Ishikawa (cell line): Measurements from ENCODE around the gene SLC39A13.
"Not testable (repeated sequence)": the region's sequence is repeated elsewhere in the genome, so short reads cannot be mapped to it uniquely, and the experiment has no call there.

Experiments
- CEBPB ChIP-seq: IDR thresholded peaks from 2 replicates; pipeline ENCODE4 v1.6.1; 2012
- EGR1 ChIP-seq: IDR thresholded peaks from 2 replicates; pipeline ENCODE4 v1.6.1; 2012
- EP300 ChIP-seq: IDR thresholded peaks from 2 replicates; pipeline ENCODE4 v1.6.1; 2012; ENCODE audit warnings: borderline replicate concordance
- FOXM1 ChIP-seq: IDR thresholded peaks from 2 replicates; pipeline ENCODE4 v1.6.1; 2012; ENCODE audit warnings: low read depth, borderline replicate concordance
- NFIC ChIP-seq: IDR thresholded peaks from 2 replicates; pipeline ENCODE4 v1.6.1; 2012
- RAD21 ChIP-seq: IDR thresholded peaks from 2 replicates; pipeline ENCODE4 v1.6.1; 2012; ENCODE audit warnings: low read depth
- TAF1 ChIP-seq: IDR thresholded peaks from 2 replicates; pipeline ENCODE4 v1.6.1; 2012; ENCODE audit warnings: low read depth, mild to moderate bottlenecking
- TCF12 ChIP-seq: IDR thresholded peaks from 2 replicates; pipeline ENCODE4 v1.6.1; 2012; ENCODE audit warnings: low read depth
- TEAD4 ChIP-seq: IDR thresholded peaks from 2 replicates; pipeline ENCODE4 v1.6.1; 2012
- YY1 ChIP-seq: IDR thresholded peaks from 2 replicates; pipeline ENCODE4 v1.6.1; 2012; ENCODE audit warnings: low read depth
- ZBTB7A ChIP-seq: IDR thresholded peaks from 2 replicates; pipeline ENCODE4 v1.6.1; 2012; ENCODE audit warnings: low read depth
- TF ChIP-seq, protein P1 (sequence below): IDR thresholded peaks from 2 replicates; pipeline ENCODE4 v1.6.1; 2012
- TF ChIP-seq, protein P2 (sequence below): IDR thresholded peaks from 2 replicates; pipeline ENCODE4 v1.6.1; 2012; ENCODE audit warnings: low read depth, mild to moderate bottlenecking

DNA sequence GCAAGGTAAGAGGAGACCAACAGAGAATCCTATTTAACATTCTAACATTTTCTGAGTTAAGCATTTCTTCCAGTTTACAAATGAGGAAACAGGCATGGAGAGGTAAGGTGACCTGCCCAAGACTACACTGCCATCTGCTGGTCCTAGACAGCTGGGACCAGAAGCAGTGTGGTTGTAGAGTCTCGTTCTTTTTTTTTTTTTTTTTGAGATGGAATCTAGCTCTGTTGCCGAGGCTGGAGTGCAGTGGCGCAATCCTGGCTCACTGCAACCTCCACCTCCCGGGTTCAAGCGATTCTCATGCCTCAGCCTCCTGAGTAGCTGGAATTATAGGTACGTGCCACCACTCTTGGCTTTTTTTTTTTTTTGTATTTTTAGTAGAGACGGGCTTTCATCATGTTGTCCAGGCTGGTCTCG lies 45.9 kb downstream of the SLC39A13 start:
- TF ChIP-seq EGR1, TEAD4, TCF12, NFIC, TAF1, ZBTB7A, YY1, EP300, FOXM1: not testable (repeated sequence)
- TF ChIP-seq, protein P1, sequence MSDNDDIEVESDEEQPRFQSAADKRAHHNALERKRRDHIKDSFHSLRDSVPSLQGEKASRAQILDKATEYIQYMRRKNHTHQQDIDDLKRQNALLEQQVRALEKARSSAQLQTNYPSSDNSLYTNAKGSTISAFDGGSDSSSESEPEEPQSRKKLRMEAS, result not testable (repeated sequence)
- TF ChIP-seq, protein P2, sequence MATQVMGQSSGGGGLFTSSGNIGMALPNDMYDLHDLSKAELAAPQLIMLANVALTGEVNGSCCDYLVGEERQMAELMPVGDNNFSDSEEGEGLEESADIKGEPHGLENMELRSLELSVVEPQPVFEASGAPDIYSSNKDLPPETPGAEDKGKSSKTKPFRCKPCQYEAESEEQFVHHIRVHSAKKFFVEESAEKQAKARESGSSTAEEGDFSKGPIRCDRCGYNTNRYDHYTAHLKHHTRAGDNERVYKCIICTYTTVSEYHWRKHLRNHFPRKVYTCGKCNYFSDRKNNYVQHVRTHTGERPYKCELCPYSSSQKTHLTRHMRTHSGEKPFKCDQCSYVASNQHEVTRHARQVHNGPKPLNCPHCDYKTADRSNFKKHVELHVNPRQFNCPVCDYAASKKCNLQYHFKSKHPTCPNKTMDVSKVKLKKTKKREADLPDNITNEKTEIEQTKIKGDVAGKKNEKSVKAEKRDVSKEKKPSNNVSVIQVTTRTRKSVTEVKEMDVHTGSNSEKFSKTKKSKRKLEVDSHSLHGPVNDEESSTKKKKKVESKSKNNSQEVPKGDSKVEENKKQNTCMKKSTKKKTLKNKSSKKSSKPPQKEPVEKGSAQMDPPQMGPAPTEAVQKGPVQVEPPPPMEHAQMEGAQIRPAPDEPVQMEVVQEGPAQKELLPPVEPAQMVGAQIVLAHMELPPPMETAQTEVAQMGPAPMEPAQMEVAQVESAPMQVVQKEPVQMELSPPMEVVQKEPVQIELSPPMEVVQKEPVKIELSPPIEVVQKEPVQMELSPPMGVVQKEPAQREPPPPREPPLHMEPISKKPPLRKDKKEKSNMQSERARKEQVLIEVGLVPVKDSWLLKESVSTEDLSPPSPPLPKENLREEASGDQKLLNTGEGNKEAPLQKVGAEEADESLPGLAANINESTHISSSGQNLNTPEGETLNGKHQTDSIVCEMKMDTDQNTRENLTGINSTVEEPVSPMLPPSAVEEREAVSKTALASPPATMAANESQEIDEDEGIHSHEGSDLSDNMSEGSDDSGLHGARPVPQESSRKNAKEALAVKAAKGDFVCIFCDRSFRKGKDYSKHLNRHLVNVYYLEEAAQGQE, result not testable (repeated sequence)
- TF ChIP-seq RAD21 (peak; percentile 77), CEBPB (peak; percentile 68)
